Endothelial cell of hepatic sinusoid (primary cell): Measurements from ENCODE around the gene DAG1.

Experiments
- in situ Hi-C: cut with HindIII; loops from 2 replicates; pipeline ENCODE4 v1.10.0; 2017; ENCODE audit warnings: low sequenced_read_pairs

Gene DAG1

GRCh38 chr3:49469936-49470713, at the start of gene DAG1:
TSS of gene DAG1 (plus strand) at chr3:49470267. CDS start at chr3:49510535, 40,268 bp downstream.
- in situ Hi-C loops: no loop called here

- in situ Hi-C loops: loop anchor here (25.0 kb wide), 1 partner anchor 335 kb away; the partner anchor contains the start of gene QRICH1
Observed at GRCh38 chr3:49421890-49422378, 48.1 kb upstream of the DAG1 start.

- in situ Hi-C loops: loop anchor here (25.0 kb wide), 1 partner anchor 335 kb away; the partner anchor contains the start of gene QRICH1
Observed at GRCh38 chr3:49422379-49423248, 47.5 kb upstream of the DAG1 start, which contains the start of gene AMT. TSS of gene AMT (minus strand) at chr3:49422473. CDS start at chr3:49422450, 23 bp downstream.

- in situ Hi-C loops: loop anchor here (25.0 kb wide), 1 partner anchor 338 kb away; the partner anchor contains the start of gene QRICH1
Observed at GRCh38 chr3:49424816-49425215, 45.3 kb upstream of the DAG1 start.

- in situ Hi-C loops: no loop called here
Observed at GRCh38 chr3:49427586-49427985, 42.5 kb upstream of the DAG1 start.

GRCh38 chr3:49428752-49429080, 41.4 kb upstream of the DAG1 start:
- in situ Hi-C loops: no loop called here

- in situ Hi-C loops: no loop called here
Observed at GRCh38 chr3:49434731-49435130, 35.3 kb upstream of the DAG1 start.

GRCh38 chr3:49445391-49445790, 24.7 kb upstream of the DAG1 start:
- in situ Hi-C loops: no loop called here

- in situ Hi-C loops: no loop called here
Observed at GRCh38 chr3:49453621-49454020, 16.4 kb upstream of the DAG1 start.

GRCh38 chr3:49454458-49454857, 15.6 kb upstream of the DAG1 start:
- in situ Hi-C loops: no loop called here

GRCh38 chr3:49454898-49455681, 15.0 kb upstream of the DAG1 start:
- in situ Hi-C loops: no loop called here

GRCh38 chr3:49456466-49456865, 13.6 kb upstream of the DAG1 start:
- in situ Hi-C loops: no loop called here

GRCh38 chr3:49460188-49460890, 9.7 kb upstream of the DAG1 start:
- in situ Hi-C loops: no loop called here

- in situ Hi-C loops: no loop called here
Observed at GRCh38 chr3:49460956-49461355, 9.1 kb upstream of the DAG1 start.

GRCh38 chr3:49461443-49462171, 8.5 kb upstream of the DAG1 start:
- in situ Hi-C loops: no loop called here

GRCh38 chr3:49462222-49462621, 7.8 kb upstream of the DAG1 start:
- in situ Hi-C loops: no loop called here

GRCh38 chr3:49465270-49466034, 4.6 kb upstream of the DAG1 start:
- in situ Hi-C loops: no loop called here

- in situ Hi-C loops: no loop called here
Observed at GRCh38 chr3:49466085-49466484, 4.0 kb upstream of the DAG1 start.
